Measurements from ENCODE around the gene RBPJL.

RBPJL gene

GRCh38 chr20:45337367-45338120, 30.9 kb downstream of the RBPJL start:
- Histone ChIP-seq H2AFZ (ENCODE audit: low read depth, low read length, severe bottlenecking) (no peak overlapping the region), H3K36me3 (ENCODE audit: low read length) (no peaks in the 10 kb centered on the region), H3K79me2 (ENCODE audit: insufficient read depth, low read length) (no peaks in the 10 kb centered on the region), H3K4me3 (ENCODE audit: insufficient read depth, low read length, poor library complexity, severe bottlenecking) (no peak overlapping the region), H3K27me3 (ENCODE audit: low read length) (no peaks in the 10 kb centered on the region), H3K27ac (ENCODE audit: low read depth, low read length) (no peak overlapping the region), H4K20me1 (ENCODE audit: low read depth, low read length) (no peaks in the 10 kb centered on the region), H3K9me2 (replicated peaks; ENCODE audit: insufficient read depth, low read length) (no peaks in the 10 kb centered on the region), H3K9me3 (ENCODE audit: insufficient read depth, low read length) (no peaks in the 10 kb centered on the region), H3K9ac (ENCODE audit: low read length) (no peak overlapping the region), H3K4me2 (ENCODE audit: low read depth, low read length, poor library complexity, severe bottlenecking) (no peak overlapping the region), H3F3A (ENCODE audit: insufficient read depth) (no peaks in the 10 kb centered on the region)
- no peak for TF ChIP-seq EZH2phosphoT487 (conservative IDR thresholded peaks at IDR 0.05; ENCODE audit: low read length)
- no peak for TF ChIP-seq CTCF (IDR thresholded peaks at IDR 0.05; ENCODE audit: insufficient read depth, low read length, poor library complexity, severe bottlenecking)

- H3K79me2 ChIP-seq (ENCODE audit: insufficient read depth, low read length): no peaks in the 10 kb centered on the region
- no peak overlapping the region for H3K4me2 ChIP-seq (ENCODE audit: low read depth, low read length, poor library complexity, severe bottlenecking)
- no peak overlapping the region for H3K4me3 ChIP-seq (ENCODE audit: insufficient read depth, low read length, poor library complexity, severe bottlenecking)
- H4K20me1 ChIP-seq (ENCODE audit: low read depth, low read length): no peaks in the 10 kb centered on the region
- no peaks in the 10 kb centered on the region for H3K9me3 ChIP-seq (ENCODE audit: insufficient read depth, low read length)
- H3F3A ChIP-seq (ENCODE audit: insufficient read depth): no peaks in the 10 kb centered on the region
- H3K27me3 ChIP-seq (ENCODE audit: low read length): no peaks in the 10 kb centered on the region
- no peaks in the 10 kb centered on the region for H3K9me2 ChIP-seq (replicated peaks; ENCODE audit: insufficient read depth, low read length)
- TF ChIP-seq EZH2phosphoT487 (conservative IDR thresholded peaks at IDR 0.05; ENCODE audit: low read length) (no peak), CTCF (IDR thresholded peaks at IDR 0.05; ENCODE audit: insufficient read depth, low read length, poor library complexity, severe bottlenecking) (no peak)
- H3K9ac ChIP-seq (ENCODE audit: low read length): no peak overlapping the region
- no peaks in the 10 kb centered on the region for H3K36me3 ChIP-seq (ENCODE audit: low read length)
- H3K27ac ChIP-seq (ENCODE audit: low read depth, low read length): no peak overlapping the region
- no peak overlapping the region for H2AFZ ChIP-seq (ENCODE audit: low read depth, low read length, severe bottlenecking)
These were observed 31.7 kb downstream of the RBPJL start for GRCh38 chr20:45338121-45339030.

GRCh38 chr20:45339084-45339483, 32.4 kb downstream of the RBPJL start:
- no peak overlapping the region for H3K4me2 ChIP-seq (ENCODE audit: low read depth, low read length, poor library complexity, severe bottlenecking)
- no peaks in the 10 kb centered on the region for H3K27me3 ChIP-seq (ENCODE audit: low read length)
- TF ChIP-seq CTCF (IDR thresholded peaks at IDR 0.05; ENCODE audit: insufficient read depth, low read length, poor library complexity, severe bottlenecking) (no peak), EZH2phosphoT487 (conservative IDR thresholded peaks at IDR 0.05; ENCODE audit: low read length) (no peak)
- no peak overlapping the region for H3K9ac ChIP-seq (ENCODE audit: low read length)
- no peaks in the 10 kb centered on the region for H3K9me3 ChIP-seq (ENCODE audit: insufficient read depth, low read length)
- H4K20me1 ChIP-seq (ENCODE audit: low read depth, low read length): no peaks in the 10 kb centered on the region
- H3F3A ChIP-seq (ENCODE audit: insufficient read depth): no peaks in the 10 kb centered on the region
- H3K79me2 ChIP-seq (ENCODE audit: insufficient read depth, low read length): no peaks in the 10 kb centered on the region
- H3K27ac ChIP-seq (ENCODE audit: low read depth, low read length): no peak overlapping the region
- no peaks in the 10 kb centered on the region for H3K36me3 ChIP-seq (ENCODE audit: low read length)
- H2AFZ ChIP-seq (ENCODE audit: low read depth, low read length, severe bottlenecking): no peak overlapping the region
- H3K9me2 ChIP-seq (replicated peaks; ENCODE audit: insufficient read depth, low read length): no peaks in the 10 kb centered on the region
- no peak overlapping the region for H3K4me3 ChIP-seq (ENCODE audit: insufficient read depth, low read length, poor library complexity, severe bottlenecking)
